IMR-90 (cell line): ENCODE results near the gene ERV3-1. TPM values are rescaled to one million over a fixed set of nuclear protein-coding genes. Genes with fewer than 3 reads are reported as not detected.
A peak's percentile ranks its signal among the peaks of the same experiment; 100 is the strongest.

Source experiments
- ATAC-seq: fragments of 200-7000 bp; cut with Tn5 transposase; 2 replicates; pipeline ENCODE4 v1.9.1; 2020; ENCODE audit warnings: low read depth, mild to moderate bottlenecking, moderate library complexity
- BruUV-seq: library from RNA; stranded (reverse); fragments of 400-500 nt; replicated peaks from 2 replicates; lab custom pipeline; 2021; lab: Mats Ljungman, UMichigan
- CTCF ChIA-PET: fragments of 300-600 bp; formaldehyde crosslinking; extraction: SDS; loops from one replicate; lab custom pipeline; 2021; ENCODE audit warnings: antibody characterized with exemption; lab: Yijun Ruan, JAX
- POLR2A ChIA-PET: fragments of 300-600 bp; sonication (Branson Sonifier 250); formaldehyde crosslinking; loops from one replicate; lab custom pipeline; 2022; ENCODE audit warnings: antibody characterized with exemption; ENCODE audit not compliant: unreplicated experiment; lab: Charles Lee
- DNase-seq: peaks from one replicate; pipeline ENCODE4 v3.0.0; 2013
- H2AFZ ChIP-seq: replicated peaks from 2 replicates; pipeline ENCODE3; 2013; ENCODE audit warnings: low read length, mild to moderate bottlenecking; ENCODE audit not compliant: poor library complexity
- H2AK5ac ChIP-seq: 2 replicates; pipeline ENCODE4 v1.6.1; 2013; ENCODE audit warnings: low read depth, low read length, inconsistent platforms
- H2AK9ac ChIP-seq: replicated peaks from 2 replicates; pipeline ENCODE3; 2013; ENCODE audit warnings: mild to moderate bottlenecking, low read depth, low read length, moderate library complexity; ENCODE audit not compliant: poor library complexity
- H2BK120ac ChIP-seq: 2 replicates; pipeline ENCODE4 v1.6.1; 2013; ENCODE audit warnings: low read depth, low read length, inconsistent platforms
- H2BK15ac ChIP-seq: 3 replicates; pipeline ENCODE4 v1.6.1; 2013; ENCODE audit warnings: low read depth, low read length, inconsistent platforms
- H2BK20ac ChIP-seq: 2 replicates; pipeline ENCODE4 v1.6.1; 2013; ENCODE audit warnings: low read depth, mild to moderate bottlenecking, inconsistent platforms, low read length, moderate library complexity
- H2BK5ac ChIP-seq: 2 replicates; pipeline ENCODE4 v1.6.1; 2013; ENCODE audit warnings: mild to moderate bottlenecking, low read depth, low read length, inconsistent platforms; ENCODE audit not compliant: poor library complexity, severe bottlenecking
- H3K14ac ChIP-seq: replicated peaks from 2 replicates; pipeline ENCODE4 v1.6.1; 2013; ENCODE audit warnings: low read depth, low read length, inconsistent platforms
- H3K18ac ChIP-seq: 2 replicates; pipeline ENCODE4 v1.6.1; 2013; ENCODE audit warnings: low read depth, low read length, control low read depth
- H3K23ac ChIP-seq: 2 replicates; pipeline ENCODE4 v1.6.1; 2013; ENCODE audit warnings: low read depth, low read length, inconsistent platforms
- H3K27ac ChIP-seq: 2 replicates; pipeline ENCODE4 v1.5.1; 2013; ENCODE audit warnings: mild to moderate bottlenecking, control low read depth, low read length; ENCODE audit not compliant: insufficient read depth
- H3K27me3 ChIP-seq: 2 replicates; pipeline ENCODE4 v1.6.1; 2013; ENCODE audit warnings: low read length; ENCODE audit not compliant: control insufficient read depth, insufficient read depth
- H3K36me3 ChIP-seq: 2 replicates; pipeline ENCODE4 v1.6.1; 2013; ENCODE audit warnings: low read length, mixed read lengths; ENCODE audit not compliant: control insufficient read depth, insufficient read depth
- H3K4ac ChIP-seq: 2 replicates; pipeline ENCODE4 v1.6.1; 2013; ENCODE audit warnings: low read depth, low read length, inconsistent platforms
- H3K4me1 ChIP-seq: 2 replicates; pipeline ENCODE4 v1.6.1; 2013; ENCODE audit warnings: low read length, mixed read lengths; ENCODE audit not compliant: control insufficient read depth, insufficient read depth
- H3K4me2 ChIP-seq: 2 replicates; pipeline ENCODE4 v1.6.1; 2013; ENCODE audit warnings: low read depth, mild to moderate bottlenecking, control low read depth, low read length, moderate library complexity
- H3K4me3 ChIP-seq: 2 replicates; pipeline ENCODE4 v1.5.1; 2013; ENCODE audit warnings: low read depth, mild to moderate bottlenecking, control low read depth, low read length, moderate library complexity; ENCODE audit not compliant: insufficient read depth
- H3K56ac ChIP-seq: 2 replicates; pipeline ENCODE4 v1.6.1; 2013; ENCODE audit warnings: low read length, inconsistent platforms; ENCODE audit not compliant: insufficient read depth; ENCODE audit errors: extremely low read depth
- H3K79me1 ChIP-seq, 2 experiments: 2 replicates each; pipeline ENCODE4 v1.6.1; 2013; ENCODE audit warnings: low read length in 2 of 2, inconsistent platforms in 1 of 2, low read depth in 1 of 2
- H3K9ac ChIP-seq: 2 replicates; pipeline ENCODE4 v1.6.1; 2013; ENCODE audit warnings: low read depth, low read length, control low read depth
- H3K9me1 ChIP-seq: 2 replicates; pipeline ENCODE4 v1.6.1; 2013; ENCODE audit warnings: low read length, inconsistent platforms; ENCODE audit not compliant: insufficient read depth
- H3K9me3 ChIP-seq: 2 replicates; pipeline ENCODE4 v1.6.1; 2013; ENCODE audit warnings: low read length; ENCODE audit not compliant: control insufficient read depth, insufficient read depth
- H4K20me1 ChIP-seq: 2 replicates; pipeline ENCODE4 v1.6.1; 2013; ENCODE audit warnings: low read length, inconsistent platforms; ENCODE audit not compliant: insufficient read depth
- H4K5ac ChIP-seq: 2 replicates; pipeline ENCODE4 v1.6.1; 2013; ENCODE audit warnings: mild to moderate bottlenecking, low read depth, low read length, control low read depth
- H4K8ac ChIP-seq, 2 experiments: 2 replicates each; pipeline ENCODE4 v1.6.1; 2013; ENCODE audit warnings: low read depth in 2 of 2, low read length in 2 of 2, control low read depth in 1 of 2, inconsistent platforms in 1 of 2
- H4K91ac ChIP-seq: 2 replicates; pipeline ENCODE4 v1.6.1; 2013; ENCODE audit warnings: low read depth, low read length, inconsistent platforms; ENCODE audit not compliant: insufficient read depth
- MXI1 ChIP-seq: IDR thresholded peaks from 2 replicates; pipeline ENCODE4 v1.6.1; 2012; ENCODE audit warnings: low read depth, mild to moderate bottlenecking, low read length, moderate library complexity, borderline replicate concordance
- WGBS, 2 experiments: methylation state at CpG; one replicate each; pipeline versions ENCODE4 v1.1.5 to v1.1.7; 2013; ENCODE audit warnings: missing lambda C conversion rate in 2 of 2; ENCODE audit not compliant: insufficient read length in 1 of 2; ENCODE audit errors: extremely low coverage in 2 of 2; 5-methylcytosine and 5-hydroxymethylcytosine counted together
- dilution Hi-C: fragments of 300-500 bp; cut with HindIII; formaldehyde crosslinking; loops from one replicate; pipeline ENCODE4 v1.14.3; 2018; ENCODE audit warnings: low sequenced_read_pairs; ENCODE audit not compliant: unreplicated experiment
- in situ Hi-C: fragments of 300-500 bp; cut with MboI; formaldehyde crosslinking; loops from 3 replicates; pipeline ENCODE4 v1.14.3; 2019; ENCODE audit warnings: low sequenced_read_pairs, inconsistent platforms, mixed read lengths
- intact Hi-C: fragments of 100-400 bp; cut with micrococcal nuclease; formaldehyde crosslinking; loops from 2 replicates; pipeline ENCODE4 v1.10.0; 2022
- polyA plus RNA-seq, 3 experiments: library from polyadenylated mRNA; depleted of rRNA; stranded (reverse); fragments of >200 nt; gene quantifications; 2 replicates each; pipeline ENCODE4 v1.2.3, GENCODE V29; 2012; ENCODE audit warnings: low replicate concordance in 1 of 3
- total RNA-seq: library from RNA; depleted of rRNA; stranded (reverse); fragments of >200 nt; gene quantifications from 2 replicates; pipeline ENCODE4 v1.2.3, GENCODE V29; 2012

ERV3-1 gene
- total and polyA plus RNA-seq, 2 of the 4 experiments (the other 2 are of a cell fraction) = 7.0 to 11.8 TPM

- H2BK15ac ChIP-seq = no peak overlapping the region
- no peak overlapping the region for H3K23ac ChIP-seq
- H3K9me3 ChIP-seq = no peaks in the 10 kb centered on the region; the same call in 1 of the 2 replicates
- H3K9ac ChIP-seq = no peak overlapping the region
- no peak overlapping the region for H3K27ac ChIP-seq
- no peak overlapping the region for H3K4ac ChIP-seq
- H3K18ac ChIP-seq = no peak overlapping the region
- no peak overlapping the region for H3K4me3 ChIP-seq
- no peak overlapping the region for H3K56ac ChIP-seq
- no peak overlapping the region for H4K5ac ChIP-seq
- H2AFZ ChIP-seq = peak overlapping the region; percentile 32
- H2BK20ac ChIP-seq = no peak overlapping the region
- H3K79me1 ChIP-seq = no peaks in the 10 kb centered on the region
- no peak overlapping the region for H3K14ac ChIP-seq
- dilution Hi-C loops = no loop called here
- H3K4me2 ChIP-seq = no peak overlapping the region
- WGBS, 2 experiments = no CpG with 5 or more reads among the region's 3 CpGs
- TF ChIP-seq MXI1 = no peak
- no peak overlapping the region for H2BK120ac ChIP-seq
- intact Hi-C loops = no loop called here
- H4K91ac ChIP-seq = no peak overlapping the region
- H3K27me3 ChIP-seq = no peaks in the 10 kb centered on the region
- no peak overlapping the region for H2AK9ac ChIP-seq
- ATAC-seq (no peak), DNase-seq (no peak)
- ChIA-PET POLR2A (no interaction called here), CTCF (interaction anchor here (1.1 kb wide), 1 partner anchor 12 kb away, joined by 3 read pairs; no protein-coding TSS in a partner anchor)
- H4K8ac ChIP-seq = no peak overlapping the region
- no peaks in the 10 kb centered on the region for H3K9me1 ChIP-seq
- no peak overlapping the region for H2BK5ac ChIP-seq
- no TSS peak for BruUV-seq
- H3K36me3 ChIP-seq = no peaks in the 10 kb centered on the region
- no peaks in the 10 kb centered on the region for H4K20me1 ChIP-seq
- no peaks in the 10 kb centered on the region for H3K4me1 ChIP-seq
- H2AK5ac ChIP-seq = no peak overlapping the region
- in situ Hi-C loops = no loop called here
Measured at GRCh38 chr7:64959072-64959747, 47.3 kb downstream of the ERV3-1 start.
